ENCODE results near the gene TUBB4A.
A peak's percentile ranks its signal among the peaks of the same experiment; 100 is the strongest.
"Not testable (repeated sequence)": the region's sequence is repeated elsewhere in the genome, so short reads cannot be mapped to it uniquely, and the experiment has no call there.

The TUBB4A gene

DNA sequence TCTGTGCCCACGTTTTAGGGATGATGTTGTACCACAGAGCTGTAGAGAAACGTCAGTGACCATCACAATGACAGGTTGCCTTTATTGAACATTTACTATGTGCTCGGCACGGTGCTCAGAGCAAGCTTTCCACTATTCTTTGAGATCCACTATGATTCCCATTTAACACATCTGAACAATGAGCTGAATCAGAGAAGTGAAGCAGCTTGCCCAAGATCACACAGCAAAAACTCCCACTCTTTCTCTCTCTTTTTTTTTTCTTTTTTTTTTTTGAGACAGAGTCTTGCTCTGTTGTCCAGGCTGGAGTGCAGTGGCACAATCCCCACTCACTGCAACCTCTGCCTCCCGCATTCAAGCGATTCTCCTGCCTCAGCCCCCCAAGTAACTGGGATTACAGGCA lies 20.6 kb upstream of the TUBB4A start:
- DNase-seq = no peak

DNA sequence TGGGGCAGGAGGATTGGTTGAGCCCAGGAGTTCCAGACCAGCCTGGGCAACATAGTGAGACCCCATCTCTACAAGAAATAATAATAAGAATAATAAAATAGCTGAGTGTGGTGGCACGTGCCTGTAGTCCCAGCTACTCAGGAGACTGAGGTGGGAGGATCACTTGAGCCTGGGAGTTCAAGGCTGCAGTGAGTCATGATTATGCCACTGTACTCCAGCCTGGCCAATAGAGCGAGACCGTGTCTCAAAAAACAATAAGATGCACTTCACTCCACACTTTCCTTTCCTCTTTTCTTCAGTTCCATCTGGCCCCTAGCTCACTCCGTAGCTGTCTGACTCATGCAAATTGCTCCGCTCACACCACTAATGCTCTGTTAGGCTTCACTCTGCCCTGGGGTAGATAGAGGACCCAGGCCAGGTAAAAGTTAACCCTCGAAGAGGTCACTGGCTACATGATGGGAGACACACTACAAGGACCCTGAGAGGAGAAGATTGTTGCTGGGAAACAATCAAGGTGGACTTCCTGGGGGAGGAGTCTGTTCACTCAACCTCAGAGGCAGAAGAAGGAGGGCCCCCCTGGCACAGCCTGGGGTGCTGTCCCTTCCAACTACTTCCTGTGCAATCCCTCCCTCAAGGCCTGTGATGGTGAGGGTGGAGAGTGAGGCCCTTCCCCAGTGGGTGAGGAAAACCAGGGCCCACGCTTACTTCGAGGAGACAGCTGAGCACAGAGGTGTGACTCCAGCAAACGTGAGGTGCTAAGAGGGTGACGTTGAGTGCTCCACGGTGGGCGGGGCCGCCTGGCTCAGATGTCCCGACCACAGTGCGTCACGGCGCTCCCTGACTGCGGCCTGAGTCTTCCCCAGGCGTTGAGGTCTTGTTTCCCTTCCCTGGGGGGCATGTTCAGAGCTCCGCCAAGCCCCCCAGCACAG lies 19.9 kb upstream of the TUBB4A start:
- no peak for DNase-seq

GRCh38 chr19:6519289-6519688 lies 17.2 kb upstream of the TUBB4A start:
- DNase-seq = peak; percentile 83

DNA sequence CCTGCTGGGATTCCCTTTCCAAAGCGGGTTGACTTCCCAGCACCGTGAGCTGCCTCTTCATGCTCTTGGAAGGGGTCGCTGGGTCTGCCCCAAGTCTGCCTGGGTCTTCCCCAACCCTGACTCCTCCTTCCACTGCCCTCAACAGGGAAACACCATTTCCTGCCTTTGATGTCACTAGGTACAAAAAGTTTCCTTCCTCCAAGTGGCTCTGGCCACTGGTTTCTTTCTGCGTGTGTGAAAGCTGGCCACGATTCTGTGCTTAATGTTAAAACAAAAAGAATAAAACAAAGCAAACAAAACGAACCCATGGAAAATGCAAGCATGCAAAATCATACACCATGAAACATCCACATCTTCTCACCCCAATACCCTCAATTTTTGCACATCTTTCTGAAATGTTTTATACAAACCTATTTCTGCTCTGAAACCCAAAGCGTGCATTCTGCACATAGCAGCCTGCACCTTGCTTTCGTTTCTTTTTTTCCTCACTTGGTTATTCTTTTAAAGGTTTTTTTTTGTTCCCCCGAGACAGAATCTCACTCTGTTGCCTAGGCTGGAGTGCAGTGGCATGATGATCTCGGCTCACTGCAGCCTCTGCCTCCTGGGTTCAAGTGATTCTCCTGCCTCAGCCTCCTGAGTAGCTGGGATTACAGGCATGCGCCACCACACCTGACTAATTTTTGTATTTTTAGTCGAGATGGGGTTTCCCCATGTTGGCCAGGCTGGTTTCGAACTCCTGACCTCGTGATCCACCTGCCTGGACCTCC lies 16.2 kb upstream of the TUBB4A start:
- DNase-seq = no peak

GRCh38 chr19:6516659-6517291 lies 14.7 kb upstream of the TUBB4A start:
- DNase-seq = peak; percentile 83

DNA sequence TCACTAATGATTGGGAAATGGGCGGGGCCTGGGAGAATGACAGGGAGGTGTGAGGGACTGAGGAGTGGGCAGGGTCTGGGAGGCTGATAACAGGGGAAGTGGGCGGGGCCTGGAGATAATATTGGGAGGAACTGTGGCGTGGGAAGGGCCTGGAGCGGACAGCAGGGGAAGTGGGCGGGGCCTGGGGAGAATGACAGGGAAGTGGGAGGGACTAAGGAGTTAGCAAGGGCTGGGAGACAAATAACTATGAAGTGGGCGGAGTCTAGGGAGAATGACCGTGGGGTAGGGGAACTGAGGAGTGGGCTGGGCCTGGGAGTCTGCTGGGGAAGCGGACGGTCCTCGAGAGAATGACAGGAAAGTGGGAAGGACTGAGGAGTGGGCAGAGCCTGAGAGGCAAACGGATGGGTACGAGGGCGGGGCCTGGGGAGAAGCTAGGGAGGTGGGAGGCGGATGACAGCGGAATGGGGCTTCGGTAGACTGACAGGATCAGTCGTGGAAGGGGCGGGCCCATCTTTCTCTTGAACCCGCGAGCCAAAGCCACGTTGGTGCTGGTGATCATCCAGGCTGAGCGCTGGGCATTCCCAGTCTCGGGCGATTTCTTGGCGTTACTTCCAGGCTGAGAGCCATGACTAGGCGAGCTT lies 14.0 kb upstream of the TUBB4A start:
- DNase-seq = peak; percentile 90

DNA sequence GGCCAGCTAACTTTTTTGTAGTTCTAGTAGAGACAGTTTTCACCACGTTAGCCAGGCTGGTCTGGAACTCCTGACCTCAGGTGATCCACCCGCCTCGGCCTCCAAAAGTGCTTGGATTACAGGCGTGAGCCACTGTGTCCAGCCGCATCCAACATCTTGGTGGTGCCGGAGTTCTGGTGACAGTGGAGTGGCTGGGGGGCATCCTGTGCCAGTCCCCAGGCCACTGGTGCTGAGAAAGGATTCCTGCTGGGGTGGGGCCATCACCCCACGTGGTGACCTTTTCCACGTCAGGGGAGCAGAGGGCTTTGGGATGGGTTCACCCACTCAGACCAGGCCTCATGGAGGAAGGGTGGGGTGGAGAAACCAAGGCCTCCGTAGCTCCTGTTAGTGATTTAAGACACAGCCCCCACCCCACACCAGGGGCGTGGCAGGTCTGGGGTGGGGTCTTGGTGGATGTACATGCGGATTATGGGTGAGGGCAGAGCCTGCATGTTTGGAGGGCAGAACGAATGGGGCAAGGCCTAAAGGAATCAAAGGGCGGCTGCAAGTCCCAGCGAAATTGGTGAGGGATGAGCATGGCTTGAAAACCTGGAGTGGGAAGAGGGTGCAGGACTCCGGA lies 12.9 kb upstream of the TUBB4A start:
- no peak for DNase-seq

- DNase-seq = no peak
These were observed 12.0 kb upstream of the TUBB4A start for GRCh38 chr19:6514089-6514488.

GRCh38 chr19:6510618-6511017 lies 8.5 kb upstream of the TUBB4A start:
- DNase-seq = no peak

- DNase-seq = no peak
These were observed 7.2 kb upstream of the TUBB4A start for GRCh38 chr19:6509118-6509971.

GRCh38 chr19:6508028-6508771 lies 6.1 kb upstream of the TUBB4A start:
- DNase-seq = not testable (repeated sequence)

DNA sequence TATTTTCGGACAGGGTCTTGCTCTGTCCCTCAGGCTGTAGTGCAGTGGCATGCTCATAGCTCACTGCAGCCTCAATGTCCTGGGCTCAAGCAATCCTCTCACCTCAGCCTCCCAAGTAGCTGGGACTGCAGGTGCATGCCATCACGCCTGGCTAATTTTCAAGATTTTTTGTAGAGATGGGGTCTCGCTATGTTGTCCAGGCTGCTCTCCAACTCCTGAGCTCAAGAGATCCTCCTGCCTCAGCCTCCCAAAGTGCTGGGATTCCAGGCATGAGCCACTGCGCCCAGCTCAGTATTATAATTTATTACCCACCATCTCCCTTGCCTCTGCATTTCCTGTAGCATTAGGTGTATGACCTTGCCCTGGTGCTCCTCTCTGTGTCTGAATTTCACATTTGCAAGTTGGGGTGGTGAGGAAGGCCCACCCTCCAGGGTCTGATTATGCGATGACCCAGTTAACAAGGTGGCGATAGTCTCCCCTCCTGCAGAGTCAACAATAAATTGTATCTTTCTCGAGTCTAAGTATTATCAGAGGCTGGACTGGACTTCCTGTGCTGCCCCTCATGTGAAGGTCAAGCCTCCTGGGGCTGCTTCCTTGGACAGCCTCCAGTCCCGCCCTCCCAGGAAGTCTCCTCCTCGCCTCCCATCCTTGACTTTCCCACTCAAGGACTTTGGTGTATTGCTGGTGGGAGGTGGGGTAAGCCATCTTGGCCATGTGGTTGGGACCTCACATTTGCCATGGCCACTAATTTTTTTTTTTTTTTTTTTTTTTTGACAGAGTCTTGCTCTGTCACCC lies 1.5 kb upstream of the TUBB4A start:
- no peak for DNase-seq

GRCh38 chr19:6500837-6501739 lies 1.0 kb downstream of the TUBB4A start:
- no peak for DNase-seq

DNA sequence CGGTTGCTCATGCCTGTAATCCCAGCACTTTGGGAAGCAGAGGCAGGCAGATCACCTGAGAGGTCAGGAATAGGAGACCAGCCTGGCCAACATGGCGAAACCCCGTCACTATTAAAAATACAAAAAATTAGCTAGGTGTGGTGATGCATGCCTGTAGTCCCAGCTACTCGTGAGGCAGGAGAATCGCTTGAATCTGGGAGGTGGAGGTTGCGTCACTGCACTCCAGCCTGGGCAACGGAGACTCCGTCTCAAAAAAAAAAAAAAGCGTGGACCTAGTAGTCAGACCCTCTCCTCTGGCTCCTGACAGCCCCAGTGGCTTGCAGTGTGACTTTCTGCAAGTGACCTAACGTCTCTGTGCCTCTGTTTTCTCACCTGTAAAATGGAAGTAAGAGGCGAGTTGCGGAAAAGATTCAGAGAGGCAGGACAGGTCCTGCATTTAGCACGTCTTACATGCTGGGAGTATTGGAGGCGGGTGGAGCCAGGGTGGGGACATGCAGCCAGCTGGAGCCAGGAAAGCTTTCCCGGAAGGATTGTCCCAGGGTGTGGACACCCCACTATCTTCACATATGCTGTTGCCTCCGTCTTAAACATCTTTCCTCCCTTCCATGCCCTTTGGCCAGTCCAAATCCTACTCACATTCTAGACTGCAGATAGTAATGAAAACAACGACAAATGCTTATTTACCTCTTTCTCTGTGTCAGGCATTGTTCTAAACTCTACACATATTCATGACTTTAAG lies 2.9 kb downstream of the TUBB4A start:
- DNase-seq = no peak

DNA sequence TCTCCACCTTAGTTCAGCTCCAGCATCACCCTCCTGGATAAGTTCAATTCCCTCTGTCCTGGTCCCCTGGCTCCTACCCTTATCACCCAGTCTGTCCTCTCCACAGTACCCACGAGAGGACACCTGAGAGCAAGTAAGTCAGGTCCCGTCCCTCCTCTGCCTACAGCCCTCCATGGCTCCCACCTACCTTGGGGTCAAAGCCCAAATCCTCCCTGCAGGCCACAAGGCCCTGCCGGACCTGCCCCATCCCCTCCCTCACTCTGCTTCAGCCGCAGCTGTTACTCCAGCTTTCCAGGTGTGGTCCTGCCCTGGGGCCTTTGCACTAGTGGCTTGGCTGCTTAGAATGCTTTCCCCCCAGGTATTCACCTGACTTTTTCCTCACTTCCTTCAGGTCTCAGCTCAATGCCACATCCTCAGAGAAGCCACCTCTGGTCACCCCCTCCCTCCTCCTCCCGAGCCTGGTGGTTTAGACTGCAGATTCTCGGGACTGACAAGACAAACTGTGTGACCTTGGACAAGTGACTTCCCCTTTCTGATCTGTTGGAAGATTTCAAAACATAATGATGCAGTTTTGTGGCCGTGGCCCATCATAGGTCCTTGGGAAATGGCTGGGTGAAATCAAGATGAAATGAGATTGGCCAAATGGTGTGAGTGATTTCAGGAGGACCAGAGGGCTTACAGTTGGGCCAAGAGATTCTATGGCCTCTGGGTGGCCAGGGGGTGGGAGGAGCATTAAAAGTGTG lies 3.6 kb downstream of the TUBB4A start:
- DNase-seq = no peak

DNA sequence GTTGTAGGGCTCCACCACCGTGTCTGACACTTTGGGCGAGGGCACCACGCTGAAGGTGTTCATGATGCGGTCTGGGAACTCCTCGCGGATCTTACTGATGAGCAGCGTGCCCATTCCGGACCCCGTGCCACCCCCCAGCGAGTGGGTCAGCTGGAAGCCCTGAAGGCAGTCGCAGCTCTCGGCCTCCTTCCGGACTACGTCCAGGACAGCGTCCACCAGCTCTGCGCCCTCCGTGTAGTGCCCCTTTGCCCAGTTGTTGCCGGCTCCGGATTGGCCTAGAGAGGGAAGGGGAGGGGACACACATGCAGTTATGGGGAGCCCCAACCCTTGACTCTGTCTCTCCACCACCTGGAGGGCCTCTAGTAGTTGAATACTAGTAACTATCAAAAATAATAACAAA lies 6.2 kb downstream of the TUBB4A start:
- DNase-seq = no peak

- DNase-seq = no peak
These were observed 7.6 kb downstream of the TUBB4A start for GRCh38 chr19:6494438-6495036.
